ENCODE measurements around the gene YWHAH.

Gene YWHAH

GRCh38 chr22:31932863-31933262 lies 11.5 kb upstream of the YWHAH start:
- H3K27ac ChIP-seq: no peak overlapping the region
- no peak for TF ChIP-seq CTCF (conservative IDR thresholded peaks at IDR 0.05)

GRCh38 chr22:31933406-31933805 lies 10.9 kb upstream of the YWHAH start:
- H3K27ac ChIP-seq: no peak overlapping the region
- TF ChIP-seq CTCF (conservative IDR thresholded peaks at IDR 0.05): no peak

GRCh38 chr22:31933816-31934482 lies 10.4 kb upstream of the YWHAH start:
- H3K27ac ChIP-seq: no peak overlapping the region
- no peak for TF ChIP-seq CTCF (conservative IDR thresholded peaks at IDR 0.05)

- TF ChIP-seq CTCF (conservative IDR thresholded peaks at IDR 0.05): no peak
- no peak overlapping the region for H3K27ac ChIP-seq
Observed at GRCh38 chr22:31935961-31936635, 8.2 kb upstream of the YWHAH start.

- no peak overlapping the region for H3K27ac ChIP-seq
- no peak for TF ChIP-seq CTCF (conservative IDR thresholded peaks at IDR 0.05)
Observed at GRCh38 chr22:31937341-31937740, 7.0 kb upstream of the YWHAH start.

- no peak overlapping the region for H3K27ac ChIP-seq
- no peak for TF ChIP-seq CTCF (conservative IDR thresholded peaks at IDR 0.05)
Observed at GRCh38 chr22:31938296-31938695, 6.0 kb upstream of the YWHAH start.

- H3K27ac ChIP-seq: no peak overlapping the region
- no peak for TF ChIP-seq CTCF (conservative IDR thresholded peaks at IDR 0.05)
Observed at GRCh38 chr22:31940506-31940905, 3.8 kb upstream of the YWHAH start.
